Measurements from ENCODE around the gene RFC1.

- TF ChIP-seq REST (IDR thresholded peaks at IDR 0.05; ENCODE audit: insufficient read depth in 1 of 2, low read depth in 2 of 2, low read length in 2 of 2) (no peak), POLR2AphosphoS5 (IDR thresholded peaks at IDR 0.05; ENCODE audit: low read depth, low read length) (no peak), TAF1 (IDR thresholded peaks at IDR 0.05; ENCODE audit: borderline replicate concordance, insufficient read depth, low read length) (no peak), SIN3A (IDR thresholded peaks at IDR 0.05; ENCODE audit: borderline replicate concordance, insufficient read depth, low read length) (no peak), FOXP2 (optimal IDR thresholded peaks at IDR 0.05; ENCODE audit: borderline replicate concordance, extremely low read depth, extremely low read length, insufficient read depth) (no peak)
These were observed 80.9 kb downstream of the RFC1 start for GRCh38 chr4:39285111-39285795.
